K562 (cell line): Measurements from ENCODE around the gene AGAP1. TPM values are rescaled to one million over a fixed set of nuclear protein-coding genes. Genes with fewer than 3 reads are reported as not detected.

Experiments
- ATAC-seq: fragments of 200-7000 bp; cut with Tn5 transposase; 3 replicates; pipeline ENCODE4 v1.9.1; 2020; ENCODE audit warnings: moderate library complexity
- BruUV-seq: library from RNA; stranded (reverse); fragments of 400-500 nt; replicated peaks from 2 replicates; lab custom pipeline; 2021; lab: Mats Ljungman, UMichigan
- CTCF ChIA-PET: fragments of 300-600 bp; formaldehyde crosslinking; extraction: SDS; loops from one replicate; lab custom pipeline; 2021; ENCODE audit warnings: low intra/inter-chr PET ratio; lab: Yijun Ruan, JAX
- POLR2A ChIA-PET: fragments of 300-600, 350-650 bp; sonication (Branson Sonifier 250); formaldehyde crosslinking; extraction: SDS; loops from one replicate; lab custom pipeline; 2021; ENCODE audit warnings: antibody characterized with exemption, inconsistent platforms; lab: Yijun Ruan, JAX
- DNase-seq, 4 experiments: peaks; one replicate each; pipeline versions ENCODE4 v3.0.0 to v3.0.0-alpha.2; 2011 to 2018; ENCODE audit warnings: low spot score in 3 of 4, mixed read lengths in 3 of 4; ENCODE audit errors: extremely low read depth in 1 of 4
- FAIRE-seq: peaks from 2 replicates; lab custom pipeline; 2011; peaks lifted over from hg19 to GRCh38; lab: Jason Lieb, UNC
- H2AFZ ChIP-seq: 2 replicates; pipeline ENCODE4 v1.6.0; 2011; ENCODE audit warnings: low read depth, low read length, control low read depth, inconsistent platforms
- H3K27ac ChIP-seq: fragments of 200-600 bp; 3 replicates; pipeline ENCODE4 v1.8.0; 2011; ENCODE audit warnings: low read depth, mild to moderate bottlenecking, control low read depth, inconsistent platforms, low read length, moderate library complexity, mixed read lengths; ENCODE audit errors: extremely low read depth
- H3K27me3 ChIP-seq, 2 experiments: fragments of 300-600 bp in 1 of 2; 2 replicates in 1 of 2; 3 replicates in 1 of 2; pipeline versions ENCODE4 v1.6.0 to v1.8.0; 2011; ENCODE audit warnings: inconsistent platforms in 2 of 2, low read length in 2 of 2, mild to moderate bottlenecking in 1 of 2, mixed read lengths in 1 of 2, moderate library complexity in 1 of 2; ENCODE audit not compliant: control insufficient read depth in 2 of 2, insufficient read depth in 2 of 2
- H3K36me3 ChIP-seq: fragments of 300-600 bp; 3 replicates; pipeline ENCODE4 v1.8.0; 2011; ENCODE audit warnings: mild to moderate bottlenecking, low read length, inconsistent platforms; ENCODE audit not compliant: control insufficient read depth, insufficient read depth
- H3K4me1 ChIP-seq, 2 experiments: fragments of 200-600 bp in 1 of 2; replicated peaks in 1 of 2; 2 replicates in 1 of 2; 3 replicates in 1 of 2; pipeline versions ENCODE4 v1.5.1 to v1.8.0; 2011; ENCODE audit warnings: inconsistent platforms in 2 of 2, low read length in 2 of 2, mild to moderate bottlenecking in 1 of 2, mixed read lengths in 1 of 2, moderate library complexity in 1 of 2; ENCODE audit not compliant: control insufficient read depth in 2 of 2, insufficient read depth in 2 of 2
- H3K4me2 ChIP-seq: 2 replicates; pipeline ENCODE4 v1.6.1; 2011; ENCODE audit warnings: low read length, control low read depth, inconsistent platforms, mixed read lengths; ENCODE audit not compliant: insufficient read depth
- H3K4me3 ChIP-seq: fragments of 200-600 bp; sonication (generic), shearing (Covaris generic); 2 replicates; pipeline ENCODE4 v1.5.1; 2016; ENCODE audit warnings: control low read depth, inconsistent platforms
- H3K79me2 ChIP-seq: fragments of 200-600 bp; 3 replicates; pipeline ENCODE4 v1.8.0; 2011; ENCODE audit warnings: low read length, inconsistent platforms; ENCODE audit not compliant: control insufficient read depth, insufficient read depth
- H3K9ac ChIP-seq, 2 experiments: 2 replicates each; pipeline versions ENCODE4 v1.6.0 to v1.6.1; 2011; ENCODE audit warnings: low read depth in 2 of 2, low read length in 2 of 2, control low read depth in 1 of 2, inconsistent platforms in 1 of 2, mild to moderate bottlenecking in 1 of 2, mixed read lengths in 1 of 2; ENCODE audit not compliant: insufficient read depth in 1 of 2
- H3K9me1 ChIP-seq: one replicate; pipeline ENCODE4 v1.6.0; 2011; ENCODE audit warnings: inconsistent platforms, mild to moderate bottlenecking, low read length, moderate library complexity; ENCODE audit not compliant: control insufficient read depth, insufficient read depth
- H3K9me3 ChIP-seq: replicated peaks from 2 replicates; pipeline ENCODE4 v1.5.1; 2011; ENCODE audit warnings: low read depth, low read length, inconsistent platforms; ENCODE audit not compliant: control insufficient read depth, insufficient read depth
- H4K20me1 ChIP-seq: replicated peaks from 2 replicates; pipeline ENCODE4 v1.6.1; 2011; ENCODE audit warnings: low read length, inconsistent platforms, mixed read lengths; ENCODE audit not compliant: control insufficient read depth, insufficient read depth
- BCLAF1 ChIP-seq, 2 experiments: fragments of 450-650 bp in 1 of 2; IDR thresholded peaks; 2 replicates each; pipeline ENCODE4 v1.6.1; 2011 to 2017; ENCODE audit warnings: low read depth in 2 of 2, antibody characterized with exemption in 1 of 2, borderline replicate concordance in 1 of 2, low read length in 1 of 2, mild to moderate bottlenecking in 1 of 2, mixed read lengths in 1 of 2; ENCODE audit not compliant: control insufficient read depth in 1 of 2
- CXXC5 ChIP-seq: fragments of 250-450 bp; sonication (Bioruptor Pico); IDR thresholded peaks from 2 replicates; pipeline ENCODE4 v1.8.0; 2022; ENCODE audit warnings: inconsistent platforms, mild to moderate bottlenecking, moderate library complexity
- ETV6 ChIP-seq, 3 experiments: fragments of 150-350 bp in 1 of 3; sonication (generic) in 1 of 3; formaldehyde crosslinking in 1 of 3; IDR thresholded peaks; 2 replicates each; pipeline versions ENCODE4 v1.6.1 to v1.8.0; 2014 to 2022; ENCODE audit warnings: borderline replicate concordance in 2 of 3, low read depth in 2 of 3, antibody characterized with exemption in 1 of 3, low read length in 1 of 3, mild to moderate bottlenecking in 1 of 3, missing genetic modification reagents in 1 of 3
- PCBP2 ChIP-seq: fragments of 200-400 bp; formaldehyde crosslinking; IDR thresholded peaks from 2 replicates; pipeline ENCODE4 v1.6.1; 2018; ENCODE audit warnings: low read length, low read depth, mild to moderate bottlenecking, moderate library complexity; ENCODE audit not compliant: poor library complexity, severe bottlenecking
- POU5F1 ChIP-seq: fragments of 150-350 bp; IDR thresholded peaks from 2 replicates; pipeline ENCODE4 v1.6.1; 2014; ENCODE audit warnings: borderline replicate concordance, low read length, low read depth, mild to moderate bottlenecking; ENCODE audit not compliant: partially characterized antibody
- SMC3 ChIP-seq: conservative IDR thresholded peaks from 2 replicates; pipeline ENCODE4 v1.6.1; 2011; ENCODE audit warnings: low read depth, low read length, improper control_type of control experiment; ENCODE audit not compliant: insufficient read depth
- SREBF1 ChIP-seq: fragments of 150-350 bp; IDR thresholded peaks from 2 replicates; pipeline ENCODE4 v1.6.1; 2014; ENCODE audit warnings: antibody characterized with exemption, low read depth, low read length, borderline replicate concordance
- TBL1XR1 ChIP-seq, 2 experiments: IDR thresholded peaks; 2 replicates each; pipeline ENCODE4 v1.6.1; 2012; ENCODE audit warnings: improper control_type of control experiment in 2 of 2, low read length in 2 of 2, mild to moderate bottlenecking in 1 of 2
- ZNF280B ChIP-seq: fragments of 250-450 bp; sonication (Bioruptor Pico); IDR thresholded peaks from 2 replicates; pipeline ENCODE4 v1.5.1; 2021; ENCODE audit warnings: mild to moderate bottlenecking
- ZNF408 ChIP-seq: fragments of 250-450 bp; sonication (Bioruptor Pico); IDR thresholded peaks from 2 replicates; pipeline ENCODE4 v1.4.0; 2020; ENCODE audit warnings: low read depth, mild to moderate bottlenecking, moderate library complexity
- ZNF41 ChIP-seq: fragments of 250-450 bp; sonication (Bioruptor Pico); conservative IDR thresholded peaks from 2 replicates; pipeline ENCODE4 v1.4.0; 2020; ENCODE audit warnings: mild to moderate bottlenecking
- ZNF507 ChIP-seq: conservative IDR thresholded peaks from 2 replicates; pipeline ENCODE4 v1.6.1; 2017; ENCODE audit warnings: missing genetic modification characterization, missing compliant biosample characterization
- ZNF830 ChIP-seq: fragments of 250-450 bp; sonication (Bioruptor Pico); IDR thresholded peaks from 2 replicates; pipeline ENCODE4 v1.5.0; 2021; ENCODE audit warnings: mild to moderate bottlenecking
- WGBS: fragments of 100-300 bp; shearing (Covaris generic); methylation state at CpG from one replicate; pipeline ENCODE4 v1.1.6; 2016; ENCODE audit warnings: low coverage, mixed read lengths; ENCODE audit not compliant: insufficient coverage; ENCODE audit errors: missing lambda C conversion rate; 5-methylcytosine and 5-hydroxymethylcytosine counted together
- in situ Hi-C: fragments of 300-500 bp; cut with MboI; formaldehyde crosslinking; loops from 4 replicates; pipeline ENCODE4 v1.15.0; 2018; ENCODE audit warnings: inconsistent platforms, mixed read lengths
- intact Hi-C: fragments of 100-400 bp; cut with micrococcal nuclease; formaldehyde crosslinking; loops from 2 replicates; pipeline ENCODE4 v1.14.2; 2022
- polyA plus RNA-seq, 8 experiments: library from polyadenylated mRNA; depleted of rRNA in 4 of 8; stranded (reverse) in 5 of 8; unstranded in 3 of 8; fragments of >200 nt; fragmentation: Nextera tagmentation in 2 of 8; fragmentation: Illumina TruSeq in 1 of 8; extraction: Ambion mirVana in 2 of 8; extraction: Trizol in 1 of 8; gene quantifications; 2 replicates each; pipeline versions ENCODE4 v1.2.1 to v1.2.3, GENCODE V29; 2011 to 2014; ENCODE audit warnings: inconsistent platforms in 1 of 8, missing spikeins in 1 of 8
- total RNA-seq, 7 experiments: library from RNA; depleted of rRNA in 6 of 7; stranded (reverse); fragments of >200 nt in 6 of 7; fragmentation: Illumina TruSeq in 2 of 7; extraction: Trizol in 2 of 7; gene quantifications; 2 replicates each; pipeline versions ENCODE4 v1.2.1 to v1.2.3, GENCODE V29; 2011 to 2021; ENCODE audit warnings: low replicate concordance in 1 of 7

Gene AGAP1
- total and polyA plus RNA-seq, 9 of the 15 experiments (the other 6 are each of a cell fraction or from before 2014, with no cell fraction given): 1.3 to 24.0 (median 10.6) TPM

GRCh38 chr2:235958221-235958930 is 464.5 kb downstream of the AGAP1 start (continued):
- TF ChIP-seq PCBP2 (no peak), CXXC5 (no peak), ETV6 (IDR thresholded peaks at IDR 0.05; ENCODE audit: borderline replicate concordance in 1 of 2, low read depth in 2 of 2, low read length in 1 of 2) (no peak), ETV6 (CRISPR knock-in tag; IDR thresholded peaks at IDR 0.05; ENCODE audit: borderline replicate concordance) (no peak), SMC3 (no peak), ZNF408 (CRISPR knock-in tag) (no peak), TBL1XR1 (IDR thresholded peaks at IDR 0.05; ENCODE audit: low read length in 2 of 2) (no peak), ZNF507 (tag) (no peak), ZNF41 (CRISPR knock-in tag) (no peak), ZNF830 (CRISPR knock-in tag) (no peak)

- DNase-seq: no peak
- intact Hi-C loops (no loop called here), in situ Hi-C loops (no loop called here)
- CTCF ChIA-PET: no interaction called here
- no peak overlapping the region for H3K27ac ChIP-seq
- H3K4me2 ChIP-seq: no peak overlapping the region
- 90% methylated on average over 10 of the region's 29 CpGs for WGBS
- no peak overlapping the region for H3K4me3 ChIP-seq
- POLR2A ChIA-PET: interaction anchor here (0.7 kb wide), 1 partner anchor 88 kb away, joined by 3 read pairs; no protein-coding TSS in a partner anchor
- no TSS peak for BruUV-seq
- H3K36me3 ChIP-seq: no peaks in the 10 kb centered on the region
- no peaks in the 10 kb centered on the region for H3K9me3 ChIP-seq
- H3K4me1 ChIP-seq: no peaks in the 10 kb centered on the region
- no peak for ATAC-seq
- no peak for FAIRE-seq
- H3K9ac ChIP-seq: no peak overlapping the region
- no peaks in the 10 kb centered on the region for H4K20me1 ChIP-seq
- no peak overlapping the region for H2AFZ ChIP-seq
- H3K27me3 ChIP-seq: no peaks in the 10 kb centered on the region
- H3K9me1 ChIP-seq: no peaks in the 10 kb centered on the region
- H3K79me2 ChIP-seq: no peaks in the 10 kb centered on the region
- TF ChIP-seq BCLAF1 (IDR thresholded peaks at IDR 0.05; ENCODE audit: borderline replicate concordance in 1 of 2, control insufficient read depth in 1 of 2, low read depth in 2 of 2, low read length in 1 of 2) (no peak), SREBF1 (no peak), POU5F1 (no peak), ZNF280B (CRISPR knock-in tag) (no peak)
Observed at GRCh38 chr2:235958931-235959410, 465.1 kb downstream of the AGAP1 start.
